SK-N-SH treated with all-trans-retinoic acid at 6 μM for 48 hours (cell line): Measurements from ENCODE around the gene PCBP3.

Experiments
- ATAC-seq: fragments of 200-7000 bp; cut with Tn5 transposase; 3 replicates; pipeline ENCODE4 v1.9.1; 2020; ENCODE audit warnings: mild to moderate bottlenecking, moderate library complexity
- ARNTL ChIP-seq: fragments of 450-650 bp; formaldehyde crosslinking; IDR thresholded peaks from 2 replicates; pipeline ENCODE4 v1.5.0; 2020; ENCODE audit warnings: low read depth, mild to moderate bottlenecking, moderate library complexity, borderline replicate concordance
- BACH2 ChIP-seq: fragments of 250-450 bp; sonication (Bioruptor Pico); IDR thresholded peaks from 2 replicates; pipeline ENCODE4 v1.9.0; 2021; ENCODE audit warnings: mild to moderate bottlenecking, borderline replicate concordance
- CREB5 ChIP-seq: fragments of 250-450 bp; sonication (Bioruptor Pico); IDR thresholded peaks from 2 replicates; pipeline ENCODE4 v1.5.1; 2020; ENCODE audit warnings: low read depth, mild to moderate bottlenecking, moderate library complexity
- CSDC2 ChIP-seq: fragments of 250-450 bp; sonication (Bioruptor Pico); IDR thresholded peaks from 2 replicates; pipeline ENCODE4 v1.5.0; 2020; ENCODE audit warnings: mild to moderate bottlenecking, moderate library complexity
- CSRNP3 ChIP-seq: fragments of 250-450 bp; sonication (Bioruptor Pico); IDR thresholded peaks from 2 replicates; pipeline ENCODE4 v1.5.1; 2021; ENCODE audit warnings: mild to moderate bottlenecking, moderate library complexity
- ESRRG ChIP-seq: fragments of 250-450 bp; sonication (Bioruptor Pico); IDR thresholded peaks from 2 replicates; pipeline ENCODE4 v1.6.1; 2021; ENCODE audit warnings: mild to moderate bottlenecking
- ISL1 ChIP-seq: fragments of 250-450 bp; sonication (Bioruptor Pico); IDR thresholded peaks from 2 replicates; pipeline ENCODE4 v2.1.2; 2022; ENCODE audit warnings: mild to moderate bottlenecking, moderate library complexity
- OSR1 ChIP-seq: fragments of 250-450 bp; sonication (Bioruptor Pico); IDR thresholded peaks from 2 replicates; pipeline ENCODE4 v1.8.0; 2022; ENCODE audit warnings: moderate library complexity, mild to moderate bottlenecking, inconsistent platforms
- POU6F1 ChIP-seq: fragments of 250-450 bp; sonication (Bioruptor Pico); IDR thresholded peaks from 2 replicates; pipeline ENCODE4 v1.8.0; 2021; ENCODE audit warnings: low read depth, mild to moderate bottlenecking, moderate library complexity, borderline replicate concordance
- PPARA ChIP-seq: fragments of 250-450 bp; sonication (Bioruptor Pico); IDR thresholded peaks from 2 replicates; pipeline ENCODE4 v1.5.0; 2020; ENCODE audit warnings: mild to moderate bottlenecking, borderline replicate concordance
- RARB ChIP-seq: fragments of 250-450 bp; sonication (Bioruptor Pico); IDR thresholded peaks from 2 replicates; pipeline ENCODE4 v1.8.0; 2021; ENCODE audit warnings: mild to moderate bottlenecking, moderate library complexity
- SNAI2 ChIP-seq: fragments of 250-450 bp; sonication (Bioruptor Pico); IDR thresholded peaks from 2 replicates; pipeline ENCODE4 v1.5.0; 2020; ENCODE audit warnings: mild to moderate bottlenecking, moderate library complexity
- TCF4 ChIP-seq: fragments of 250-450 bp; sonication (Bioruptor Pico); IDR thresholded peaks from 2 replicates; pipeline ENCODE4 v1.8.0; 2021; ENCODE audit warnings: mild to moderate bottlenecking, moderate library complexity, borderline replicate concordance
- TOX ChIP-seq: fragments of 250-450 bp; sonication (Bioruptor Pico); IDR thresholded peaks from 2 replicates; pipeline ENCODE4 v1.8.0; 2021; ENCODE audit warnings: mild to moderate bottlenecking, moderate library complexity, borderline replicate concordance
- TSHZ2 ChIP-seq: fragments of 250-450 bp; sonication (Bioruptor Pico); IDR thresholded peaks from 2 replicates; pipeline ENCODE4 v1.5.0; 2020; ENCODE audit warnings: mild to moderate bottlenecking, moderate library complexity
- ZC3H10 ChIP-seq: fragments of 250-450 bp; sonication (Bioruptor Pico); IDR thresholded peaks from 2 replicates; pipeline ENCODE4 v1.5.1; 2021; ENCODE audit warnings: mild to moderate bottlenecking, moderate library complexity
- ZFP3 ChIP-seq: fragments of 250-450 bp; sonication (Bioruptor Pico); IDR thresholded peaks from 2 replicates; pipeline ENCODE4 v1.5.0; 2020; ENCODE audit warnings: mild to moderate bottlenecking, moderate library complexity
- ZFP30 ChIP-seq: fragments of 450-650 bp; formaldehyde crosslinking; IDR thresholded peaks from 2 replicates; pipeline ENCODE4 v1.5.0; 2022; ENCODE audit warnings: mild to moderate bottlenecking, moderate library complexity
- ZNF565 ChIP-seq: fragments of 450-650 bp; formaldehyde crosslinking; conservative IDR thresholded peaks from 2 replicates; pipeline ENCODE4 v1.5.0; 2020; ENCODE audit warnings: low read depth, mild to moderate bottlenecking, moderate library complexity
- ZNF70 ChIP-seq: fragments of 450-650 bp; formaldehyde crosslinking; IDR thresholded peaks from 2 replicates; pipeline ENCODE4 v1.5.0; 2020; ENCODE audit warnings: mild to moderate bottlenecking, moderate library complexity
- ZNF8 ChIP-seq: fragments of 450-650 bp; formaldehyde crosslinking; IDR thresholded peaks from 2 replicates; pipeline ENCODE4 v1.5.0; 2020; ENCODE audit warnings: mild to moderate bottlenecking, moderate library complexity

The PCBP3 gene

GRCh38 chr21:45631540-45631939 lies 12.0 kb upstream of the PCBP3 start:
- TF ChIP-seq SNAI2 (no peak), CREB5 (CRISPR knock-in tag) (no peak), ZNF565 (CRISPR knock-in tag) (no peak), ZFP30 (CRISPR knock-in tag) (no peak), TOX (CRISPR knock-in tag) (no peak), ESRRG (CRISPR knock-in tag) (no peak), ZC3H10 (CRISPR knock-in tag) (no peak), BACH2 (CRISPR knock-in tag) (no peak), ZFP3 (no peak), TSHZ2 (CRISPR knock-in tag) (no peak), ARNTL (no peak), TCF4 (no peak), ZNF70 (CRISPR knock-in tag) (no peak)
- TF ChIP-seq, all 23 proteins: peak for 0
- ATAC-seq: no peak

- no peak for ATAC-seq
- TF ChIP-seq ARNTL: no peak
- TF ChIP-seq ESRRG (CRISPR knock-in tag): no peak
- TF ChIP-seq ZFP30 (CRISPR knock-in tag): no peak
- no peak for TF ChIP-seq POU6F1 (CRISPR knock-in tag)
- TF ChIP-seq ZNF8 (CRISPR knock-in tag): no peak
- no peak for TF ChIP-seq BACH2 (CRISPR knock-in tag)
- TF ChIP-seq ZNF70 (CRISPR knock-in tag): no peak
- no peak for TF ChIP-seq ZNF565 (CRISPR knock-in tag)
- TF ChIP-seq RARB (CRISPR knock-in tag): no peak
- TF ChIP-seq ISL1: no peak
- TF ChIP-seq PPARA (CRISPR knock-in tag): no peak
- TF ChIP-seq OSR1 (CRISPR knock-in tag): no peak
- no peak for TF ChIP-seq TCF4
- TF ChIP-seq TOX (CRISPR knock-in tag): no peak
- no peak for TF ChIP-seq ZFP3
- no peak for TF ChIP-seq CSRNP3 (CRISPR knock-in tag)
- TF ChIP-seq CREB5 (CRISPR knock-in tag): no peak
- TF ChIP-seq CSDC2 (CRISPR knock-in tag): no peak
Measured at GRCh38 chr21:45632160-45632559, 11.4 kb upstream of the PCBP3 start.

- ATAC-seq: no peak
- TF ChIP-seq SNAI2 (no peak), TOX (CRISPR knock-in tag) (no peak), CREB5 (CRISPR knock-in tag) (no peak), TSHZ2 (CRISPR knock-in tag) (no peak), ZNF565 (CRISPR knock-in tag) (no peak), ZNF70 (CRISPR knock-in tag) (no peak)
Measured at GRCh38 chr21:45632637-45633251, 10.8 kb upstream of the PCBP3 start.
